GM12891 (cell line): ENCODE measurements around the gene TSPAN17.

Experiments
- DNase-seq: peaks from one replicate; pipeline ENCODE4 v3.0.0; 2011; ENCODE audit warnings: low spot score; ENCODE audit not compliant: insufficient read length
- FAIRE-seq: peaks from 2 replicates; lab custom pipeline; 2011; peaks lifted over from hg19 to GRCh38; lab: Jason Lieb, UNC
- PAX5 ChIP-seq: IDR thresholded peaks from 2 replicates; pipeline ENCODE4 v1.6.1; 2011; ENCODE audit warnings: low read length, moderate library complexity, mild to moderate bottlenecking; ENCODE audit not compliant: insufficient read depth, severe bottlenecking
- POLR2A ChIP-seq: IDR thresholded peaks from 2 replicates; pipeline ENCODE4 v1.6.1; 2011; ENCODE audit warnings: low read depth, low read length, control low read depth
- POLR2AphosphoS5 ChIP-seq: IDR thresholded peaks from 2 replicates; pipeline ENCODE4 v1.6.1; 2011; ENCODE audit warnings: low read depth, low read length, control low read depth
- POU2F2 ChIP-seq: IDR thresholded peaks from 2 replicates; pipeline ENCODE4 v1.6.1; 2011; ENCODE audit warnings: low read depth, mild to moderate bottlenecking, control low read depth, low read length, moderate library complexity
- SPI1 ChIP-seq: IDR thresholded peaks from 2 replicates; pipeline ENCODE4 v1.6.1; 2011; ENCODE audit warnings: low read depth, low read length, control low read depth
- TAF1 ChIP-seq: IDR thresholded peaks from 2 replicates; pipeline ENCODE4 v1.6.1; 2011; ENCODE audit warnings: low read depth, low read length, control low read depth

The TSPAN17 gene

DNA sequence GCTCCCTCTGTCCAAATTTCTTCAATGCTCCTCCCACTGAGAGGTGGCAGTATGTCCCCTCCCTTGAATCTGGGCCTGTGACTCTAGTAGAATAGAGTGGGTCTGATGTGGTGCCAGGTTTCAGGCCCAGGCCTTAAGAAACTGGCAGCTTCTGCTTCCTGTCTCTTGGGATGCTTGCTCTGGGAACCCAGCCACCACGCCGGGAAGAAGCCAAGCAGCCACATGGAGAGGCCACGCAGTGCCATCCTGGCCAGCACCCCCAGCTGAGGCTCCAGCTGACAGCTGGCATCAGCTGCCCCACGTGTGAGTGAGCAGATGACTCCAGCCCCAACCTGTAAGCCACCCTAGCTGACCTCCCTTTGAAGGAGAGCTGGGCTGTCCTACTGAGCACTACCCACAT, 7.3 kb upstream of the TSPAN17 start:
- FAIRE-seq (no peak), DNase-seq (no peak)
- TF ChIP-seq POLR2AphosphoS5 (no peak), SPI1 (no peak), POU2F2 (no peak), POLR2A (no peak), TAF1 (no peak), PAX5 (no peak)

DNA sequence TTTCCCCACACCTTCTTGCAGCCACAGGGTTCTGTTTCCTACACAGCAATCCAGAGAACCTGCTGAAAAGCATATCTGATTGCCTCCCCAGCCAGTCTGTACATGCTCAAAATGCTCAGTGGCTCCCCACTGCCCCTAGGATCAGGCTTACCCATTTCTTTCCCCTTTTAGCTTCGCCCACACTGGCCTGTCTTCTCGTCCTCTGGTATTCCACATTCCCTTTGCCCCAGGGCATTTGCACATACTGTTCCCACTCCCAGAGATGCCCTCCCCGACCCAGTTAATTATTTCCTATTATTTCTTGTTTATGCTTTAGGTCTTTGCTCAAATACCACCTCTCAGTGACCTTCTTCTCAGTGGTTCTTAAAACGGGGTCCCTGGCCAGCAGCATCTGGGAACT, 6.7 kb upstream of the TSPAN17 start:
- no peak for FAIRE-seq
- TF ChIP-seq TAF1 (no peak), SPI1 (no peak), POLR2A (no peak), POLR2AphosphoS5 (no peak), PAX5 (no peak), POU2F2 (no peak)
- DNase-seq: no peak

- FAIRE-seq (no peak), DNase-seq (no peak)
- TF ChIP-seq SPI1: no peak
- TF ChIP-seq POU2F2: no peak
- TF ChIP-seq PAX5: no peak
- no peak for TF ChIP-seq POLR2AphosphoS5
- TF ChIP-seq TAF1: no peak
- no peak for TF ChIP-seq POLR2A
Measured at GRCh38 chr5:176642675-176643490, 4.4 kb upstream of the TSPAN17 start.

- no peak for TF ChIP-seq POLR2A
- TF ChIP-seq POLR2AphosphoS5: no peak
- no peak for TF ChIP-seq POU2F2
- no peak for TF ChIP-seq SPI1
- no peak for TF ChIP-seq PAX5
- no peak for TF ChIP-seq TAF1
- FAIRE-seq (no peak), DNase-seq (no peak)
Measured at GRCh38 chr5:176643491-176644219, 3.6 kb upstream of the TSPAN17 start.

GRCh38 chr5:176644294-176644693, 3.0 kb upstream of the TSPAN17 start:
- no peak for FAIRE-seq
- no peak for DNase-seq
- TF ChIP-seq POLR2AphosphoS5: no peak
- TF ChIP-seq PAX5: no peak
- no peak for TF ChIP-seq TAF1
- TF ChIP-seq POU2F2: no peak
- TF ChIP-seq SPI1: no peak
- no peak for TF ChIP-seq POLR2A

DNA sequence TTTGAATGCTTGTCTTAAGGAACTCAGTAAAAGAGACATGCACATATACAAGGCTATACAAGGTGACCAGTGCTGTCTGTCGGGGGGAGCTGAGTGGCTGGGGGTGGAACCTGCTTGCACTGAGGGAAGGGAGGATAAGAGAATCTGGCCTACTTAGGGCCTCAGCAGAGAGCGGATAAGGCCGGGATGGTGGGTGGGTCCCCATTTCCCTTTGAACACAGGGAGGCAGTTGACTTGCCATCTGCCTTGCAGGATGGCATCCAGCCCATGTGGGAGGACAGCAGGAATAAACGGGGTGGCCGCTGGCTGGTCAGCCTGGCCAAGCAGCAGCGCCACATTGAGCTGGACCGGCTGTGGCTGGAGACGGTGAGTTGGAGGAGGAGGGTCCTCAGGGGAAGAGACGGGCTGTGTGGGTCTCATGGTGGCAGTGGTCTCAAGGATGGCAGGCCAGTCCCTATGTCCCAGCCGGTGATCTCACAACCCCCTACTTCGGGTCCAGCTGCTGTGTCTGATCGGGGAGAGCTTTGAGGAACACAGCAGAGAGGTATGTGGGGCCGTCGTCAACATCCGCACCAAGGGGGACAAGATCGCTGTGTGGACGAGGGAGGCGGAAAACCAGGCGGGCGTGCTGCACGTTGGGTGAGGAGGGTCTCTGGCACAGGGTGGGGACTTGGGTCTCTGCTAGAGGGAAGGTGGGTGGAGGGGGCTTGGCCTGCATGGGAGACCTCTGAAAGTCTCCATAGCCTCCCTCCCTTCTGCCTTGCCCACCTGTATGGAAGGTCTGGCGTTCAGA, 2.2 kb upstream of the TSPAN17 start:
- TF ChIP-seq POLR2AphosphoS5: no peak
- FAIRE-seq (no peak), DNase-seq (no peak)

DNA sequence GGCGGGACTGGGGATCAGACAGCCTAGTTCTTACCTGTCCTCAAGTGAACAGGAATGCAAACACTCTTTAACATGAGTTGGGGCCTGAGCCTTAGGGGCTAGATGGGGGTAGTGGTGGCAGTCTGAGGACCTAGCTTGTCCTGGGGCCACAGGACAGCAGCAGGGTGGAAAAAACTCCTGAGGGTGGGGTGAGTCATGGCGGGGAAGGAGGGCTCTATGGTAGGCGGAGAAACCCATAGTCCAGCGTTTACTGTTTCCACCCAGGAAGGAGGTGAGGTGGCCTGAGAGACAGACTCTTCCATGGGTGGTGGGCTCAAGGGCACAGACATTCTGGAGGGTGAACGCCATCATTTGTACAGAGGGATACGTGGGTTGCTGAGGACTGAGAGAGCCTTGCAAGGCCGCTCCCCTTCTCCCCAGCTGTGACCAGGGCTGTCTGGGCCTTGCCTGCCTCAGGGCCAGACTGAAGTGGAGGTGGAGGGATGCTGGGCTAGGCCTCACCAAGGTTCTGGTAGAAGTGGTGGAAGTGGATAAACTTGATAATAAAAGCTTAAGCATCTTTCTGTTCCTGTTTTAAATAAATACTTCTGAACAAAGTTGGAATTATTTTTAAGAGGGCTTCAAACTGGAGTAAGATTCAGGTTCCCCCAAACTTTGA, 1.1 kb upstream of the TSPAN17 start:
- FAIRE-seq (no peak), DNase-seq (no peak)
- no peak for TF ChIP-seq POLR2AphosphoS5
- no peak for TF ChIP-seq POLR2A

DNA sequence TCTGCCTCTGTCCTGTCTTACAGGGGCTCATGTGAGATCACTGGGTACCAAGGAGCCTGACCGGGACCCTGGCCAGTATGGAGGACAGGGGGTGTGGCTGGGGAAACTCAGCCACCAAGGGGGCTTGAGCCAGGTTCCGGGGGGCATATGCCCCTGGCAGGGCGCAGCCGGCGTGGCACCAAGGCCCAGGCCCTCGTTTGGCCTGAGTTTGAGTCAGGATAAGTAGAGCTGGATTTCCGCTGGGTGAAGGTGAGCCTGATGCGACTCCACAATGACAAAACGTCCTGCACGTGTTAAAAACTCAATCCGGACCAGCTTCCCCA, 616 bp upstream of the TSPAN17 start:
- no peak for TF ChIP-seq POU2F2
- no peak for TF ChIP-seq POLR2A
- TF ChIP-seq SPI1: no peak
- no peak for TF ChIP-seq TAF1
- no peak for TF ChIP-seq PAX5
- no peak for TF ChIP-seq POLR2AphosphoS5
- DNase-seq (no peak), FAIRE-seq (no peak)

GRCh38 chr5:176647843-176648473, 674 bp downstream of the TSPAN17 start:
- TF ChIP-seq POLR2A (no peak), POU2F2 (no peak), PAX5 (no peak), POLR2AphosphoS5 (no peak), SPI1 (no peak), TAF1 (no peak)
- FAIRE-seq: no peak
- no peak for DNase-seq
